H9 (cell line): ENCODE results near the gene PDCD6IP. TPM values are rescaled to one million over a fixed set of nuclear protein-coding genes. Genes with fewer than 3 reads are reported as not detected.

Source experiments
- DNase-seq: peaks from one replicate; pipeline ENCODE4 v3.0.0-alpha.2; 2017
- H2AFZ ChIP-seq: one replicate; pipeline ENCODE4 v1.6.1; 2013; ENCODE audit warnings: mild to moderate bottlenecking, low read length, control low read depth, moderate library complexity
- H2AK5ac ChIP-seq: 2 replicates; pipeline ENCODE4 v1.6.1; 2013; ENCODE audit warnings: low read length, control low read depth, mixed read lengths; ENCODE audit not compliant: insufficient read length
- H2BK120ac ChIP-seq: one replicate; pipeline ENCODE4 v1.6.1; 2013; ENCODE audit warnings: low read depth, mild to moderate bottlenecking, low read length, control low read depth, inconsistent platforms; ENCODE audit not compliant: poor library complexity, severe bottlenecking
- H2BK12ac ChIP-seq: 2 replicates; pipeline ENCODE4 v1.6.1; 2013; ENCODE audit warnings: low read length, control low read depth, mixed read lengths, low read depth; ENCODE audit not compliant: insufficient read length
- H2BK15ac ChIP-seq: 2 replicates; pipeline ENCODE4 v1.6.1; 2013; ENCODE audit warnings: low read depth, low read length, control low read depth
- H2BK20ac ChIP-seq: one replicate; pipeline ENCODE4 v1.6.1; 2013; ENCODE audit warnings: low read depth, mild to moderate bottlenecking, low read length, control low read depth, inconsistent platforms; ENCODE audit not compliant: poor library complexity, severe bottlenecking
- H2BK5ac ChIP-seq: 2 replicates; pipeline ENCODE4 v1.6.1; 2013; ENCODE audit warnings: low read length, control low read depth, mixed read lengths; ENCODE audit not compliant: insufficient read length
- H3K14ac ChIP-seq: 2 replicates; pipeline ENCODE4 v1.6.1; 2013; ENCODE audit warnings: low read length, control low read depth; ENCODE audit not compliant: insufficient read depth
- H3K18ac ChIP-seq: 2 replicates; pipeline ENCODE4 v1.6.1; 2013; ENCODE audit warnings: low read depth, mild to moderate bottlenecking, mixed read lengths, low read length, control low read depth; ENCODE audit not compliant: insufficient read length
- H3K23ac ChIP-seq: 2 replicates; pipeline ENCODE4 v1.6.1; 2013; ENCODE audit warnings: low read length, control low read depth, mixed read lengths, low read depth; ENCODE audit not compliant: insufficient read length
- H3K23me2 ChIP-seq: 2 replicates; pipeline ENCODE4 v1.6.1; 2013; ENCODE audit warnings: low read depth, mild to moderate bottlenecking, mixed read lengths, low read length, control low read depth; ENCODE audit not compliant: insufficient read length, poor library complexity, severe bottlenecking
- H3K27ac ChIP-seq: 2 replicates; pipeline ENCODE4 v1.5.1; 2013; ENCODE audit warnings: low read length, control low read depth, mixed read lengths, low read depth; ENCODE audit not compliant: insufficient read length
- H3K27me3 ChIP-seq: 2 replicates; pipeline ENCODE4 v1.6.1; 2013; ENCODE audit warnings: low read length, control low read depth, inconsistent platforms; ENCODE audit not compliant: insufficient read depth
- H3K4ac ChIP-seq: 2 replicates; pipeline ENCODE4 v1.6.1; 2013; ENCODE audit warnings: low read depth, mild to moderate bottlenecking, control low read depth, inconsistent platforms, low read length, moderate library complexity
- H3K4me1 ChIP-seq: 2 replicates; pipeline ENCODE4 v1.6.1; 2013; ENCODE audit warnings: low read length, control low read depth, inconsistent platforms; ENCODE audit not compliant: insufficient read depth
- H3K4me2 ChIP-seq: 2 replicates; pipeline ENCODE4 v1.6.1; 2013; ENCODE audit warnings: low read length, control low read depth, mixed read lengths; ENCODE audit not compliant: insufficient read length, insufficient read depth
- H3K56ac ChIP-seq: 2 replicates; pipeline ENCODE4 v1.6.1; 2013; ENCODE audit warnings: low read depth, mild to moderate bottlenecking, mixed read lengths, low read length, control low read depth; ENCODE audit not compliant: insufficient read length
- H3K79me1 ChIP-seq: 2 replicates; pipeline ENCODE4 v1.6.1; 2013; ENCODE audit warnings: low read depth, mild to moderate bottlenecking, moderate library complexity, low read length, control low read depth, inconsistent platforms; ENCODE audit not compliant: insufficient read depth, poor library complexity, severe bottlenecking
- H3K79me2 ChIP-seq: 2 replicates; pipeline ENCODE4 v1.6.1; 2013; ENCODE audit warnings: low read length, control low read depth, inconsistent platforms; ENCODE audit not compliant: insufficient read depth
- H3K9ac ChIP-seq: 2 replicates; pipeline ENCODE4 v1.6.1; 2013; ENCODE audit warnings: low read length, control low read depth, mixed read lengths; ENCODE audit not compliant: insufficient read length; ENCODE audit errors: extremely low read depth
- H3K9me3 ChIP-seq: one replicate; pipeline ENCODE4 v1.6.1; 2013; ENCODE audit warnings: low read depth, low read length, inconsistent platforms; ENCODE audit not compliant: control insufficient read depth
- H3T11ph ChIP-seq: one replicate; pipeline ENCODE4 v1.6.1; 2013; ENCODE audit warnings: mild to moderate bottlenecking, low read length, control low read depth, inconsistent platforms
- H4K20me1 ChIP-seq: one replicate; pipeline ENCODE4 v1.6.1; 2013; ENCODE audit not compliant: control insufficient read depth, insufficient read length, insufficient read depth
- H4K5ac ChIP-seq: 2 replicates; pipeline ENCODE4 v1.6.1; 2013; ENCODE audit warnings: low read depth, mild to moderate bottlenecking, mixed read lengths, low read length, control low read depth; ENCODE audit not compliant: insufficient read length
- H4K8ac ChIP-seq: replicated peaks from 2 replicates; pipeline ENCODE4 v1.6.1; 2013; ENCODE audit warnings: low read length, control low read depth, mixed read lengths, low read depth; ENCODE audit not compliant: insufficient read length
- H4K91ac ChIP-seq: 2 replicates; pipeline ENCODE4 v1.6.1; 2013; ENCODE audit warnings: low read depth, mild to moderate bottlenecking, moderate library complexity, mixed read lengths, low read length, control low read depth; ENCODE audit not compliant: insufficient read length
- H3K27ac Mint-ChIP-seq, 3 experiments: 2 replicates in 2 of 3; 3 replicates in 1 of 3; pipeline ENCODE4 v1.8.0; 2020 to 2021; ENCODE audit warnings: mixed read lengths in 3 of 3, mild to moderate bottlenecking in 1 of 3, moderate library complexity in 1 of 3
- H3K27me3 Mint-ChIP-seq: 2 replicates; pipeline ENCODE4 v1.8.0; 2021; ENCODE audit warnings: low read depth, mild to moderate bottlenecking, moderate library complexity, mixed read lengths
- H3K36me3 Mint-ChIP-seq, 3 experiments: 2 replicates in 2 of 3; 3 replicates in 1 of 3; pipeline ENCODE4 v1.8.0; 2020 to 2021; ENCODE audit warnings: low read depth in 3 of 3, mixed read lengths in 3 of 3; ENCODE audit not compliant: insufficient read depth in 1 of 3
- H3K4me1 Mint-ChIP-seq, 2 experiments: 2 replicates each; pipeline ENCODE4 v1.8.0; 2020; ENCODE audit warnings: mixed read lengths in 2 of 2
- H3K4me3 Mint-ChIP-seq, 2 experiments: 2 replicates in 1 of 2; 3 replicates in 1 of 2; pipeline ENCODE4 v1.8.0; 2020 to 2021; ENCODE audit warnings: mild to moderate bottlenecking in 2 of 2, mixed read lengths in 2 of 2, moderate library complexity in 1 of 2
- H3K9me3 Mint-ChIP-seq, 2 experiments: 2 replicates in 1 of 2; 3 replicates in 1 of 2; pipeline ENCODE4 v1.8.0; 2020; ENCODE audit warnings: mild to moderate bottlenecking in 2 of 2, mixed read lengths in 2 of 2, moderate library complexity in 1 of 2
- WGBS: extraction: QIAGEN DNeasy Blood & Tissue Kit; methylation state at CpG from one replicate; pipeline ENCODE4 v1.1.7; 2013; ENCODE audit warnings: missing lambda C conversion rate, low lambda C conversion rate, mixed read lengths; ENCODE audit not compliant: insufficient read length; ENCODE audit errors: extremely low coverage; 5-methylcytosine and 5-hydroxymethylcytosine counted together
- total RNA-seq: library from RNA; stranded (reverse); gene quantifications from 2 replicates; pipeline ENCODE4 v1.2.1, GENCODE V29; 2021
- TF ChIP-seq, protein P1 (sequence below): fragments of 200-600 bp; sonication (generic); conservative IDR thresholded peaks from 3 replicates; pipeline ENCODE4 v1.8.0; 2021; ENCODE audit warnings: antibody characterized with exemption, mild to moderate bottlenecking

The PDCD6IP gene
- total RNA-seq, 1 experiment from 2014 or later, result 109 TPM

DNA sequence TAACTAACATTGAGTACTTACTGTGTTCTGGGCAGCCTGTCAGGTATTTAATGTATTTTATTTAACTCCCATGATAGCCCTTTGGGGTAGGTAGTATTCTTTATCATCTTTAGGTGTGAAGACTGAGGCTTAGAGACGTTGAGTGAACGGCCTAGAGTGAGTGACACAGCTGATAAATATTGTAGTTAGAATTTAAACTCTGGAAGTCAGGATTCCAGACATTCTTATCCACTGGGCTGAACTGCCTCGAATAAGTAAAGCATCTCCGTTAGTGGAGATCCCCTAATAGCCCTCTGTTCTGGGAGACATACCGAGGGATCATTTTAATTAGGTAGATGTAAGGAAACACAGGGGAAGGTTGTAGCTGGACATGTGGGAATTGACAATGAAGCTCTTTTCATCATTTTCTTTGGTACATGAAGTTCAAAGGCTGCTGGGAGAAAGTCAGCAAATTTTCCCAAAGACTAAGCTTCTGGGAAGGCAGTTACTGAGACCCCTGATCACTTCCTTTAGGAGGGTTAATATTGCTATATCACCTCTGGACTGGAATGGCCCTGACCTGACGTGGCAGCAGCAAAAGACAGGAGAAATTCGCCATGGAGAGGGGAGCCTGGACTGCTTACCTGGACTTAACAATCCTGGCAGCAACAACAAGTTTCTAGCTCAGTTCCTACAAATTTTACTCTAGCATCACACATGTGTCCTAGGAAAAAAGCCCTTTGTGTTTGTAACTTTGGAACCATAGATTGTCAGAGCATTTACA is 11.7 kb upstream of the PDCD6IP start:
- no peaks in the 10 kb centered on the region for H3K27me3 ChIP-seq
- H2BK120ac ChIP-seq, result no peak overlapping the region
- no peak overlapping the region for H2AK5ac ChIP-seq
- H3K79me2 ChIP-seq, result no peaks in the 10 kb centered on the region
- H3K56ac ChIP-seq, result no peak overlapping the region
- peaks cover 28 to 34% of the 10 kb centered on the region in 2 experiments for H3K4me1 Mint-ChIP-seq
- H3K23me2 ChIP-seq, result no peaks in the 10 kb centered on the region
- no CpG with 5 or more reads among the region's 7 CpGs for WGBS
- no peak overlapping the region for H2BK20ac ChIP-seq
- no peak overlapping the region for H3K4ac ChIP-seq
- DNase-seq, result no peak
- H3K9me3 Mint-ChIP-seq, result peaks cover 3% of the 10 kb centered on the region in 2 experiments; a peak in 4 of 5 replicates
- H2BK15ac ChIP-seq, result no peak overlapping the region
- H3K9me3 ChIP-seq, result no peaks in the 10 kb centered on the region
- H4K20me1 ChIP-seq, result no peaks in the 10 kb centered on the region
- H3K23ac ChIP-seq, result no peak overlapping the region
- H2BK5ac ChIP-seq, result no peak overlapping the region
- H3K4me3 Mint-ChIP-seq, result peak overlapping the region; percentile 22 to 49; a peak in 3 of 5 replicates
- peaks cover 4% of the 10 kb centered on the region; the same call in 1 of the 2 replicates for H3K4me1 ChIP-seq
- peak overlapping the region; percentile 14 for H3K4me2 ChIP-seq
- H3T11ph ChIP-seq, result no peak overlapping the region
- H3K27ac ChIP-seq, result no peak overlapping the region
- no peak overlapping the region for H3K18ac ChIP-seq
- no peak overlapping the region for H2AFZ ChIP-seq
- no peak overlapping the region for H3K9ac ChIP-seq
- no peak overlapping the region for H2BK12ac ChIP-seq
- no peaks in the 10 kb centered on the region for H3K79me1 ChIP-seq
- TF ChIP-seq, protein P1, sequence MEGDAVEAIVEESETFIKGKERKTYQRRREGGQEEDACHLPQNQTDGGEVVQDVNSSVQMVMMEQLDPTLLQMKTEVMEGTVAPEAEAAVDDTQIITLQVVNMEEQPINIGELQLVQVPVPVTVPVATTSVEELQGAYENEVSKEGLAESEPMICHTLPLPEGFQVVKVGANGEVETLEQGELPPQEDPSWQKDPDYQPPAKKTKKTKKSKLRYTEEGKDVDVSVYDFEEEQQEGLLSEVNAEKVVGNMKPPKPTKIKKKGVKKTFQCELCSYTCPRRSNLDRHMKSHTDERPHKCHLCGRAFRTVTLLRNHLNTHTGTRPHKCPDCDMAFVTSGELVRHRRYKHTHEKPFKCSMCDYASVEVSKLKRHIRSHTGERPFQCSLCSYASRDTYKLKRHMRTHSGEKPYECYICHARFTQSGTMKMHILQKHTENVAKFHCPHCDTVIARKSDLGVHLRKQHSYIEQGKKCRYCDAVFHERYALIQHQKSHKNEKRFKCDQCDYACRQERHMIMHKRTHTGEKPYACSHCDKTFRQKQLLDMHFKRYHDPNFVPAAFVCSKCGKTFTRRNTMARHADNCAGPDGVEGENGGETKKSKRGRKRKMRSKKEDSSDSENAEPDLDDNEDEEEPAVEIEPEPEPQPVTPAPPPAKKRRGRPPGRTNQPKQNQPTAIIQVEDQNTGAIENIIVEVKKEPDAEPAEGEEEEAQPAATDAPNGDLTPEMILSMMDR, result no peak
- H3K27ac Mint-ChIP-seq, result no peak overlapping the region
- H3K36me3 Mint-ChIP-seq, result no peaks in the 10 kb centered on the region; a peak in 1 of 7 replicates
- no peak overlapping the region for H4K8ac ChIP-seq
- peaks cover 42% of the 10 kb centered on the region for H3K27me3 Mint-ChIP-seq
- no peak overlapping the region for H4K5ac ChIP-seq
- H4K91ac ChIP-seq, result no peak overlapping the region
- no peak overlapping the region for H3K14ac ChIP-seq
